ENCODE results near the gene PKNOX2. TPM values are rescaled to one million over a fixed set of nuclear protein-coding genes. Genes with fewer than 3 reads are reported as not detected.

Gene PKNOX2
- total RNA-seq, 1 donor from 2014 or later, result 21.5 TPM

- peak; percentile 19 for DNase-seq (ENCODE audit: low read depth, low spot score)
- Mint-ChIP-seq H3K9me3 (no peaks in the 10 kb centered on the region), H3K4me3 (peak overlapping the region; percentile 79), H3K4me1 (peaks cover 70% of the 10 kb centered on the region), H3K27ac (ENCODE audit: unreplicated experiment) (peak overlapping the region; percentile 92), H3K27me3 (ENCODE audit: low read depth) (peaks cover 29% of the 10 kb centered on the region), H3K36me3 (ENCODE audit: low read depth) (peaks cover 2% of the 10 kb centered on the region)
- TF ChIP-seq CTCF (conservative IDR thresholded peaks at IDR 0.05), result no peak
Measured at GRCh38 chr11:125262830-125263218, 98.3 kb downstream of the PKNOX2 start.

- Mint-ChIP-seq H3K27ac (ENCODE audit: unreplicated experiment) (peak overlapping the region; percentile 92), H3K27me3 (ENCODE audit: low read depth) (peaks cover 26% of the 10 kb centered on the region), H3K9me3 (no peaks in the 10 kb centered on the region), H3K4me1 (peaks cover 70% of the 10 kb centered on the region), H3K36me3 (ENCODE audit: low read depth) (peaks cover 3% of the 10 kb centered on the region), H3K4me3 (peak overlapping the region; percentile 79)
- DNase-seq (ENCODE audit: low read depth, low spot score), result peak; percentile 73
- TF ChIP-seq CTCF (conservative IDR thresholded peaks at IDR 0.05), result no peak
Measured at GRCh38 chr11:125263268-125263790, 98.8 kb downstream of the PKNOX2 start.

GRCh38 chr11:125264100-125265022 is 99.8 kb downstream of the PKNOX2 start:
- Mint-ChIP-seq H3K27me3 (ENCODE audit: low read depth) (peaks cover 26% of the 10 kb centered on the region), H3K36me3 (ENCODE audit: low read depth) (peaks cover 6% of the 10 kb centered on the region), H3K27ac (ENCODE audit: unreplicated experiment) (no peak overlapping the region), H3K9me3 (no peaks in the 10 kb centered on the region), H3K4me3 (peak overlapping the region; percentile 50), H3K4me1 (peaks cover 78% of the 10 kb centered on the region)
- TF ChIP-seq CTCF (conservative IDR thresholded peaks at IDR 0.05), result no peak
- no peak for DNase-seq (ENCODE audit: low read depth, low spot score)

GRCh38 chr11:125267548-125267947 is 103.0 kb downstream of the PKNOX2 start:
- no peaks in the 10 kb centered on the region for H3K9me3 Mint-ChIP-seq
- peaks cover 89% of the 10 kb centered on the region for H3K4me1 Mint-ChIP-seq
- peak overlapping the region; percentile 71 for H3K27ac Mint-ChIP-seq (ENCODE audit: unreplicated experiment)
- peaks cover 6% of the 10 kb centered on the region for H3K36me3 Mint-ChIP-seq (ENCODE audit: low read depth)
- peaks cover 18% of the 10 kb centered on the region for H3K27me3 Mint-ChIP-seq (ENCODE audit: low read depth)
- TF ChIP-seq CTCF (conservative IDR thresholded peaks at IDR 0.05), result no peak
- no peak for DNase-seq (ENCODE audit: low read depth, low spot score)
- peak overlapping the region; percentile 33 for H3K4me3 Mint-ChIP-seq

- H3K9me3 Mint-ChIP-seq, result no peaks in the 10 kb centered on the region
- TF ChIP-seq CTCF (conservative IDR thresholded peaks at IDR 0.05), result no peak
- DNase-seq (ENCODE audit: low read depth, low spot score), result no peak
- H3K4me1 Mint-ChIP-seq, result peaks cover 89% of the 10 kb centered on the region
- peak overlapping the region; percentile 35 for H3K4me3 Mint-ChIP-seq
- peaks cover 6% of the 10 kb centered on the region for H3K36me3 Mint-ChIP-seq (ENCODE audit: low read depth)
- H3K27me3 Mint-ChIP-seq (ENCODE audit: low read depth), result peaks cover 14% of the 10 kb centered on the region
- H3K27ac Mint-ChIP-seq (ENCODE audit: unreplicated experiment), result peak overlapping the region; percentile 71
Measured at GRCh38 chr11:125268611-125269010, 104.1 kb downstream of the PKNOX2 start.
